Stimulated activated CD4-positive, alpha-beta T cell treated with anti-CD3 and anti-CD28 coated beads, Interleukin-1b, Interleukin-23, amount 100 ng/mL, for 1 hour (primary cell): ENCODE data around the gene ARHGAP12.
"Not testable (repeated sequence)": the region's sequence is repeated elsewhere in the genome, so short reads cannot be mapped to it uniquely, and the experiment has no call there.

Source experiments
- DNase-seq, 2 donors: peaks; one replicate each; pipeline ENCODE4 v3.0.0-alpha.2; 2020; ENCODE audit warnings: low read depth in 2 of 2

Gene ARHGAP12

GRCh38 chr10:31926160-31926559, 2.5 kb downstream of the ARHGAP12 start:
- no peak for DNase-seq

GRCh38 chr10:31924833-31925232, 3.8 kb downstream of the ARHGAP12 start:
- DNase-seq, result no peak

GRCh38 chr10:31923389-31923788, 5.2 kb downstream of the ARHGAP12 start:
- DNase-seq, result no peak

GRCh38 chr10:31921031-31921430, 7.6 kb downstream of the ARHGAP12 start:
- no peak for DNase-seq

- no peak for DNase-seq
Observed at GRCh38 chr10:31920538-31920937, 8.1 kb downstream of the ARHGAP12 start.

GRCh38 chr10:31918671-31919409, 9.8 kb downstream of the ARHGAP12 start:
- DNase-seq, result no peak

- DNase-seq, result no peak
Observed at GRCh38 chr10:31914370-31914769, 14.3 kb downstream of the ARHGAP12 start.

- DNase-seq, result no peak
Observed at GRCh38 chr10:31912898-31913850, 15.5 kb downstream of the ARHGAP12 start.

- DNase-seq, result no peak
Observed at GRCh38 chr10:31912289-31912688, 16.3 kb downstream of the ARHGAP12 start.

- no peak for DNase-seq
Observed at GRCh38 chr10:31910016-31910415, 18.6 kb downstream of the ARHGAP12 start.

GRCh38 chr10:31908157-31908556, 20.5 kb downstream of the ARHGAP12 start:
- no peak for DNase-seq

GRCh38 chr10:31906039-31906438, 22.6 kb downstream of the ARHGAP12 start:
- no peak for DNase-seq

GRCh38 chr10:31905586-31905985, 23.0 kb downstream of the ARHGAP12 start:
- no peak for DNase-seq

GRCh38 chr10:31902625-31903024, 26.0 kb downstream of the ARHGAP12 start:
- DNase-seq, result no peak

- no peak for DNase-seq
Observed at GRCh38 chr10:31897506-31897905, 31.1 kb downstream of the ARHGAP12 start.

- DNase-seq, result no peak
Observed at GRCh38 chr10:31896968-31897384, 31.7 kb downstream of the ARHGAP12 start.

GRCh38 chr10:31895722-31896121, 32.9 kb downstream of the ARHGAP12 start:
- DNase-seq, result not testable (repeated sequence)

- DNase-seq, result no peak
Observed at GRCh38 chr10:31888442-31888841, 40.2 kb downstream of the ARHGAP12 start.

GRCh38 chr10:31887850-31888249, 40.8 kb downstream of the ARHGAP12 start:
- DNase-seq, result no peak

GRCh38 chr10:31886885-31887284, 41.7 kb downstream of the ARHGAP12 start:
- DNase-seq, result no peak

- no peak for DNase-seq
Observed at GRCh38 chr10:31885971-31886370, 42.7 kb downstream of the ARHGAP12 start.

GRCh38 chr10:31884386-31884785, 44.2 kb downstream of the ARHGAP12 start:
- DNase-seq, result no peak

- no peak for DNase-seq
Observed at GRCh38 chr10:31883397-31883796, 45.2 kb downstream of the ARHGAP12 start.
